Left ventricle myocardium inferior (tissue), 1 donor: ENCODE measurements around the gene NDUFS8. TPM values are rescaled to one million over a fixed set of nuclear protein-coding genes. Genes with fewer than 3 reads are reported as not detected.
"Not testable (repeated sequence)": the region's sequence is repeated elsewhere in the genome, so short reads cannot be mapped to it uniquely, and the experiment has no call there.

Source experiments
- DNase-seq: peaks from one replicate; pipeline ENCODE4 v3.0.0-alpha.2; 2020
- H3K27ac ChIP-seq: fragments of 200-600 bp; replicated peaks from 2 replicates; pipeline ENCODE4 v1.8.0; 2021
- H3K27me3 ChIP-seq: fragments of 200-600 bp; 2 replicates; pipeline ENCODE4 v1.8.0; 2021; ENCODE audit warnings: low read depth
- H3K36me3 ChIP-seq: fragments of 200-600 bp; 2 replicates; pipeline ENCODE4 v1.8.0; 2021
- H3K4me1 ChIP-seq: fragments of 200-600 bp; 2 replicates; pipeline ENCODE4 v1.8.0; 2021
- H3K4me3 ChIP-seq: fragments of 200-600 bp; 2 replicates; pipeline ENCODE4 v1.8.0; 2021; ENCODE audit warnings: mild to moderate bottlenecking, moderate library complexity
- H3K9me3 ChIP-seq: fragments of 200-600 bp; replicated peaks from 2 replicates; pipeline ENCODE4 v1.8.0; 2021
- intact Hi-C: fragments of 100-400 bp; cut with micrococcal nuclease; formaldehyde crosslinking; loops from one replicate; pipeline ENCODE4 v1.11.0; 2022
- long read RNA-seq: library from polyadenylated mRNA; unstranded; transcript quantifications from one replicate; pipeline ENCODE4 v2.0.0, GENCODE V29; 2021
- total RNA-seq: library from RNA; stranded (reverse); fragmentation: NEBNext Ultra II Directional; extraction: Animal tissue kit (Norgen Biotek cat#: 25700); gene quantifications from one replicate; pipeline ENCODE4 v1.2.1, GENCODE V29; 2021
- TF ChIP-seq, protein P1 (sequence below): fragments of 200-600 bp; IDR thresholded peaks from 2 replicates; pipeline ENCODE4 v1.8.0; 2021; ENCODE audit warnings: antibody characterized with exemption, mild to moderate bottlenecking, borderline replicate concordance
- donor health status: DM: no; HTN: yes; CAD: no; lungs with severe emphysema.

The NDUFS8 gene
- 436 TPM for total RNA-seq
- long read RNA-seq, transcript NDUFS8-207 (7 exons, 689 nt) = minor isoform, 6 of 401 reads
- long read RNA-seq, transcript NDUFS8-201 (7 exons, 791 nt) = major isoform, 300 of 401 reads
- long read RNA-seq, partial matches to known transcripts = 62 of 401 reads
- long read RNA-seq, other reads (novel, unspliced or antisense) = 32 of 401 reads

DNA sequence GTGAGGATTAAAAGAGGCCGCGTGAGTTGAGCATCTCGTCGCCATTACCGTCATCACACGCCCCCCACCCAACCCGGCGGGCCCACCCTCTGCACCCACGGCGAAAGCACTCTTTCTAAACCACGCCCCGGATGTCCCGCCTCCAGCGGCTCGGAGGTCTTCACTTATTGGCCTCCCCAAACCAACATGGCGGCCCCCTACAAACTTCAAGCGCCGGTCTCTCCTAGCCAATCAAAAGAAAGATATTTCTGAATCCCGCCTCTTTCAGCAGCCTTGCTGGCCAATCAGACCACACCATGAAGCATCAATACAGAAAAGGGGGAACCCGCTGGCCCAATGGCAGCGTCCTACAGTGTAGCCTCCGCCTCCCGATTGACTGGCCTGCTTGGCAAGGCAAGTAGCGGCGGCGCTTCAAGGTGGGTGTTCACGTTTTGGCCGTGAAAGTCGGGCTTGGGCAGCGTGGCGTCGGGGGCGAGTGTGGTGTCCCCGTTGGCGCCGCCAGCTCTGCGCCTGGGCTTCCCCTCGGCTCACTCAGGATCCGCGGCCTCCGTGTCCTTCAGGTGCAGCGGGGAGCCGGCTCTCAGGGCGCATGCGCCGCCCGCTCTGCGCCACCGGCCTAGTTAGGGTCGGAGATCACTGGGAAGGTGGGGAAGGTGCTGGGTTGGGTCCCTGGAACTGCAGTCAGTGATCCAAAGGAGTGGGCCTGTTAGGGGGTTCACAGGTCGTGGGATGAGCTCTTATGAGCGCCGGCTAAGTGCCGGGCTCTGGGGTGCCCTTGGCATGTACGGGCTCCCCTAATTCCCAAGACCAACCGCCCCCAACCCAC is at the start of gene NDUFS8:
TSS of gene NDUFS8 (plus strand) at position 364 of the 826 bp plus-strand sequence. CDS start 1,471 bp downstream, outside the sequence.
- Histone ChIP-seq H3K9me3 (no peaks in the 10 kb centered on the region), H3K27me3 (no peaks in the 10 kb centered on the region), H3K4me3 (peak within 1 kb of the TSS; percentile 89), H3K27ac (peak within 1 kb of the TSS; percentile 94), H3K4me1 (peaks cover 56% of the 10 kb centered on the region), H3K36me3 (peaks cover 30% of the 10 kb centered on the region)
- intact Hi-C loops = no loop called here
- TF ChIP-seq, protein P1, sequence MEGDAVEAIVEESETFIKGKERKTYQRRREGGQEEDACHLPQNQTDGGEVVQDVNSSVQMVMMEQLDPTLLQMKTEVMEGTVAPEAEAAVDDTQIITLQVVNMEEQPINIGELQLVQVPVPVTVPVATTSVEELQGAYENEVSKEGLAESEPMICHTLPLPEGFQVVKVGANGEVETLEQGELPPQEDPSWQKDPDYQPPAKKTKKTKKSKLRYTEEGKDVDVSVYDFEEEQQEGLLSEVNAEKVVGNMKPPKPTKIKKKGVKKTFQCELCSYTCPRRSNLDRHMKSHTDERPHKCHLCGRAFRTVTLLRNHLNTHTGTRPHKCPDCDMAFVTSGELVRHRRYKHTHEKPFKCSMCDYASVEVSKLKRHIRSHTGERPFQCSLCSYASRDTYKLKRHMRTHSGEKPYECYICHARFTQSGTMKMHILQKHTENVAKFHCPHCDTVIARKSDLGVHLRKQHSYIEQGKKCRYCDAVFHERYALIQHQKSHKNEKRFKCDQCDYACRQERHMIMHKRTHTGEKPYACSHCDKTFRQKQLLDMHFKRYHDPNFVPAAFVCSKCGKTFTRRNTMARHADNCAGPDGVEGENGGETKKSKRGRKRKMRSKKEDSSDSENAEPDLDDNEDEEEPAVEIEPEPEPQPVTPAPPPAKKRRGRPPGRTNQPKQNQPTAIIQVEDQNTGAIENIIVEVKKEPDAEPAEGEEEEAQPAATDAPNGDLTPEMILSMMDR = no peak
- DNase-seq = peak; percentile 98

DNA sequence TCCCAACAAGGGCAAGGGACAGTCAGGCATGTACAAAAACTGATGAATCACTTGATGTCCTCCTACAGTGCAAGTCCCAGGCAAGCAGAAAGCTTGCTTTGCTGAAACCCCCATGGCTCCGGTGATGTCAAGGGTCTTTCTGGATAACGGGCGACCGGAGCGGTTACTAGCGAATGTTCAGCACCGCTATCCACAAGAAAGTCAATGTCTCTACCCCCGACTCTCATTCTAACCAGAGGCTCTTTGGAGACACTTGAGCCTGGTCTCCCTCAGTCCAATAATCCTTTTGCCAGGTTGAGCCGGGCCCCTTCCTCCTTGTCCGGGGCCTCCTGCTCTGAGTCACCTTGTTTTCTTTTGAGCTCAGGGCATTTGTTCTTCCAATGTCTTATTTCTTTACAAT is 49.3 kb upstream of the NDUFS8 start:
- DNase-seq, H3K36me3 ChIP-seq, H3K4me1 ChIP-seq, H3K9me3 ChIP-seq, H3K4me3 ChIP-seq, intact Hi-C loops, H3K27ac ChIP-seq: not testable (repeated sequence)
- H3K27me3 ChIP-seq = peaks cover 49% of the 10 kb centered on the region

DNA sequence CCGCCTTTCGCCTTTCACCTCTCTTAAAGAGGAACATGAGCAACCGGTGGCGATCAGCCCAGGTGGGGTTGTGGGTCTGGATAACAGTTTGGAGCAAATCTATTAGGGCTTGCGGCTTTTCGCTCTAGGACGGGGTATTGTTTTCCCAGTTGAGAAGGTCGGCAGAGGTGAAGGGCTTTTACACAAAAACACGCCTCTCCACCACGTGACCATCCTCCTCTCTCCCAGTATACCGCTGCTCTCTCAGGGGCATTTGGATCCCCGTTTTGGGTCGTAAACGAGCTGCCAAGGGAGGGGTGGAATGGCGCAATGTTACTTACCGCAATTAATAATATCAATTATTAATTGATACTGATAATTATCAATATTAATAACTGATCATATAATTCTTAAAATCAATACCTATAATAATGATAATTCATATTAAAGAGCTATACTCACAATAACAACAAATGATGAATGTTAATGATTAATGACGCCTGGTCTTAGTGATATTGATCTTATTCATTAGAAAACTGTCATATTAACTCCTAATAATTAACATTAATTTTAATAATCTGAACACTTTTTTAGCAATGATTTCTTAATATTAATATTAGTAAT is 48.1 kb upstream of the NDUFS8 start:
- H3K27me3 ChIP-seq = peaks cover 38% of the 10 kb centered on the region
- intact Hi-C loops, H3K27ac ChIP-seq, H3K4me3 ChIP-seq, H3K9me3 ChIP-seq, DNase-seq, H3K36me3 ChIP-seq, H3K4me1 ChIP-seq: not testable (repeated sequence)

DNA sequence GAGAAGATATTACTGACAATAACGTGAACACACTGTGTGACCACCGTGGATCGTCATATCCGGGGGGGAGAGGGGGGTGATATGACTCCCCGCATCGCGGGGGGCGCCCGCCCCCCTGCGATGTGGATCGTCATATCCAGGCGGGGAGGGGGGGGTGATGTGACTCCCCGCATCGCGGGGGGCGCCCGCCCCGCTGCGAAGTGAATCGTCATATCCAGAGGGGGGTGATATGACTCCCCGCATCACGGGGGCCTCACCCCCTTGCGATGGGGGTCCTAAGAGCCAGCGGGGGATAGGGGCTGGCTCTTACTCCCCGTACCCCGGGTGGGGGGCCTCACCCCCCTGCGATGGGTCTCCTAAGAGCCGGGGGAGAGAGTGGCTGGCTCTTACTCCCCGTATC is 46.5 kb upstream of the NDUFS8 start:
- no peaks in the 10 kb centered on the region for H3K9me3 ChIP-seq
- intact Hi-C loops = no loop called here
- TF ChIP-seq, protein P1 = no peak
- H3K4me1 ChIP-seq = no peaks in the 10 kb centered on the region
- no peak for DNase-seq
- H3K27ac ChIP-seq = no peak overlapping the region
- H3K36me3 ChIP-seq = no peaks in the 10 kb centered on the region
- H3K4me3 ChIP-seq = no peak overlapping the region
- H3K27me3 ChIP-seq = peaks cover 24% of the 10 kb centered on the region

DNA sequence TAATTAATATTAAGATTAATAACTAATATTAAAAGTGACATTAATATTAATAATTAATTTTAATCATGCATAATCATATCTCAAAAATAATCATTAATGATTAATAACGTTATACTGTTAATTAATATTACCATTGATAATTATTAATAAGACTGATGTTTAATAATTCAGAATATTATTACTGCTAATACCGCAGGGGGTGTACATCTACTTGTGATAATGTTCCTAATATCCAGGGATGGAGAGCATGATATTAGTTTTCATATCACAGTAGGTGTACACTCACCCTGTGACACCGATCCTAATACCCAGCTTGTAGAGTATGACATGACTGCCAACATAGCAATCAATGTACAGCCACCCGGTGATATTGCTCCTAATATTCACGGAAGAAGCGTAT is 45.2 kb upstream of the NDUFS8 start:
- H3K27ac ChIP-seq, DNase-seq, H3K4me1 ChIP-seq, H3K4me3 ChIP-seq, intact Hi-C loops, H3K36me3 ChIP-seq, H3K9me3 ChIP-seq: not testable (repeated sequence)
- peaks cover 23% of the 10 kb centered on the region for H3K27me3 ChIP-seq

DNA sequence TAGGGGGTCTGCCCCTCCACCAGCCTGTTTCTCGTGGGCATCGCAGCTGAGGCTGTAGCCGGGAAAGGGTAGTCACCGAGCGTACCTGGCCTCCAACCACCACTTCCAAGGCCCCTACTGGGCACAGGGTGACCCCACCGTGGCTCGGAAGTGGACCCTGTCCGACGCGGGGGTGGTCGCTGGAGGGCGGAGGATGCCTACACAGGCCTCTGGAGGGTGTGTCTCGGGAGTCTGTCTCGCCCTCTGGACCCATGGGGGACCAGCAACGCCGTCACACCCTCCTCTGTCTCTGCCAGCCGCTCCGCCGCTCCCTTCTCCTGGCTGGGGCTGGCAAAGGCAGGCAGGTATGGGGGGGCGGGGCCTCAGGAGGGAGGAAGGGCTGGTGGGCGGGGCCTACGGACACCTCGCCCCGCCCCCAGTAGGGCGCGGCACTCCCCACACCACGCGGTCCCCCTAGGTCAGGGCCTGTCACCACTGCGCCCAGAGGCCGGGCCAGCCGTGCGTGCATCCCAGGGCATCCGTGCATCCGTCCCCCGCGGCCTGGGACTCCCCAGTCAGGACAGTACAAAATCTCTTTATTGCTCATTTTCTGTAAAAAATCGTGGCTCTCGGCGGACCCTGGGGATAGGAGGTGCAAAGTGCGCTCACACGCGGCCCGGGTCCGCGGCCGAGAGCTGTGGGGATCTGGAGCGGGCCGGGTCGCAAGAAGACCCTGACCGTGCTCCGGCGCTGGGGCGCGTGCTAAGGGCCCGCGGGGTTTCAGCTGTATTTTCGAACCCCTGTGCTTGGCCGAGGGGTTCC is 39.7 kb upstream of the NDUFS8 start:
- H3K36me3 ChIP-seq, DNase-seq, H3K27ac ChIP-seq, H3K9me3 ChIP-seq, intact Hi-C loops: not testable (repeated sequence)
- peaks cover 25% of the 10 kb centered on the region for H3K27me3 ChIP-seq
- H3K4me1 ChIP-seq = peaks cover 11% of the 10 kb centered on the region
- H3K4me3 ChIP-seq = peak overlapping the region; percentile 55

DNA sequence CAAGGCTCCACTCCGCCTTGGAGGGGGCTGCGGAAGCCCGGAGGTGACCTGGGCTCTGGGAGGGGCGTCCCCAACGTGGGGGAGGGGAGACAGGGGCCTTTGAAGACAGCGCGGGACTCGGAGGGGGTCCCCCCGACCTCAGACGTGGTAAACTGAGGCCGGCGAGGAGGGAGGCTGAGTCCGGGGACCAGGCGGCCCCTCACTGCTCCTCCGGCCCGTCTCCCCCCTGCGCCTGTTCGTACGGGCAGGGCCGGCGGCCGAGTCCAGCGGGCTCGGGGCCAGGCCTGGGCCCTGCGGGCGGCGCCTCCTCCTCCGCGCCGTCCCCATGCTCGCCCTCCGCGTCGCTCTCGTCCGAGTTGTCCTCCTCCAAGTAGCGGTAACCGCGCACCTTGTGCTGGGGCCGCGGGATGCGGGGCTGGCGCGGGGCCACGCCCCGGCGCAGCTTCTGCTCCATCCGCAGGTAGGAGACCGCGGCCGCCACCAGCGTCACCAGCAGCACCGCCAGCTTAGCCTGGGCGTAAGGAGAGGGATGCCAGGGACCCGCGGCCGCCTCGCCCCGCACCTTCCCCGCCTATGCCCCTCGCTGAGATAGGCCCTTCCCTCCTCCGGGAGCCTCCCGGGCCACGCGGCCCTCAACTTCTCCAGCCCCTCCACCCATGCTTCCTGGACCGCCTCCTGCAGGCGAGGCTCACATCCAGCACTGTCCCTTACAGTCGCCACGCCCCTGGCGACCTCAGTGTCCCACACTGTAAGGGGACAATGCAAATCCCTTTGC is 38.9 kb upstream of the NDUFS8 start:
- DNase-seq, H3K27ac ChIP-seq, intact Hi-C loops, H3K36me3 ChIP-seq, H3K9me3 ChIP-seq: not testable (repeated sequence)
- H3K27me3 ChIP-seq = peaks cover 25% of the 10 kb centered on the region
- H3K4me3 ChIP-seq = peak overlapping the region; percentile 55
- peaks cover 11% of the 10 kb centered on the region for H3K4me1 ChIP-seq
